Smooth muscle cell (in vitro differentiated cells): ENCODE measurements around the gene PFKFB3. TPM values are rescaled to one million over a fixed set of nuclear protein-coding genes. Genes with fewer than 3 reads are reported as not detected.
"Not testable (repeated sequence)": the region's sequence is repeated elsewhere in the genome, so short reads cannot be mapped to it uniquely, and the experiment has no call there.

Experiments
- DNase-seq: peaks from one replicate; lab custom pipeline; 2025; ENCODE audit not compliant: unreplicated experiment; lab: John Stamatoyannopoulos, UW
- H2AFZ ChIP-seq: fragments of 200-600 bp; sonication (generic); 2 replicates; pipeline ENCODE4 v1.6.0; 2016; ENCODE audit warnings: antibody characterized with exemption, low read depth, mild to moderate bottlenecking
- H3F3A ChIP-seq: fragments of 200-600 bp; sonication (generic); 2 replicates; pipeline ENCODE4 v1.6.0; 2017; ENCODE audit warnings: antibody characterized with exemption, low read depth
- H3K27ac ChIP-seq: fragments of 200-600 bp; sonication (generic); 2 replicates; pipeline ENCODE4 v1.5.1; 2016; ENCODE audit warnings: low read depth, mild to moderate bottlenecking
- H3K27me3 ChIP-seq: fragments of 200-600 bp; sonication (generic); 2 replicates; pipeline ENCODE4 v1.6.1; 2016; ENCODE audit warnings: low read depth, mild to moderate bottlenecking
- H3K36me3 ChIP-seq: fragments of 200-600 bp; sonication (generic); 2 replicates; pipeline ENCODE4 v1.5.1; 2016; ENCODE audit warnings: low read depth
- H3K4me1 ChIP-seq: fragments of 200-600 bp; sonication (generic); 2 replicates; pipeline ENCODE4 v1.5.1; 2016; ENCODE audit warnings: low read depth
- H3K4me2 ChIP-seq: fragments of 200-600 bp; sonication (generic); 2 replicates; pipeline ENCODE4 v1.6.0; 2016; ENCODE audit warnings: mild to moderate bottlenecking
- H3K4me3 ChIP-seq: fragments of 200-600 bp; sonication (generic); 2 replicates; pipeline ENCODE4 v1.5.1; 2016; ENCODE audit warnings: mild to moderate bottlenecking
- H3K79me2 ChIP-seq: fragments of 200-600 bp; sonication (generic); 2 replicates; pipeline ENCODE4 v1.6.0; 2016; ENCODE audit warnings: low read depth, mild to moderate bottlenecking
- H3K9ac ChIP-seq: fragments of 200-600 bp; sonication (generic); 2 replicates; pipeline ENCODE4 v1.6.0; 2016; ENCODE audit warnings: low read depth
- H3K9me3 ChIP-seq: fragments of 200-600 bp; sonication (generic); replicated peaks from 2 replicates; pipeline ENCODE4 v1.5.1; 2016; ENCODE audit warnings: low read depth
- H4K20me1 ChIP-seq: fragments of 200-600 bp; sonication (generic); 2 replicates; pipeline ENCODE4 v1.6.0; 2016; ENCODE audit warnings: low read depth
- WGBS: methylation state at CpG from one replicate; pipeline ENCODE4 v1.1.7; 2016; ENCODE audit warnings: low lambda C conversion rate; 5-methylcytosine and 5-hydroxymethylcytosine counted together
- polyA plus RNA-seq: library from polyadenylated mRNA; unstranded; fragments of >200 nt; fragmentation: Nextera tagmentation; extraction: Ambion mirVana; gene quantifications from 2 replicates; pipeline ENCODE4 v1.2.1, GENCODE V29; 2016
- total RNA-seq: library from RNA; depleted of rRNA; stranded (reverse); fragments of >200 nt; gene quantifications from 2 replicates; pipeline ENCODE4 v1.2.3, GENCODE V29; 2014
- TF ChIP-seq, protein P1 (sequence below): fragments of 200-600 bp; sonication (generic); IDR thresholded peaks from 2 replicates; pipeline ENCODE4 v1.5.1; 2017; ENCODE audit warnings: borderline replicate concordance, mild to moderate bottlenecking, antibody characterized with exemption; ENCODE audit not compliant: insufficient read depth, poor library complexity, severe bottlenecking

Gene PFKFB3
- total and polyA plus RNA-seq, 2 experiments from 2014 or later: 61.3 to 68.3 TPM

DNA sequence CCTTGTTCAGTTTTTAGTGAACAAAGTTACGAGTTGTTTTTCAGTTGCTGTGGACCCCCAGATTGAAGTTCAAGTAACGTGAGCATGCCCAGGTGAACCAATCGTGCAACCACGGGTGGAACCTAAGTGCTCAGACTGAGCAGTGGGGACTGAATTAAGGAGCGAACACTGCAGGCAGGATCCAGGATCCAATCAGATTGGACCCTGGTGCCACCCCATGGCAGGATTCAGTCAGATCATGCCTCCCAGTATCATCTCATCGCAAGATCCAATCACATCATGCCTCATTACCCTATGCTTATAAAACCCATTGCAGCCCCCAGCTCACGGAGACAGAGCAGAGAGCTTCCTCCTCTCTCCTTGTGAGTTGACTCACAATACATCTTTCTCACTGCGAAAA, 80.9 kb downstream of the PFKFB3 start:
- H3K4me2 ChIP-seq: no peak overlapping the region
- no peaks in the 10 kb centered on the region for H3K9me3 ChIP-seq
- TF ChIP-seq, protein P1, sequence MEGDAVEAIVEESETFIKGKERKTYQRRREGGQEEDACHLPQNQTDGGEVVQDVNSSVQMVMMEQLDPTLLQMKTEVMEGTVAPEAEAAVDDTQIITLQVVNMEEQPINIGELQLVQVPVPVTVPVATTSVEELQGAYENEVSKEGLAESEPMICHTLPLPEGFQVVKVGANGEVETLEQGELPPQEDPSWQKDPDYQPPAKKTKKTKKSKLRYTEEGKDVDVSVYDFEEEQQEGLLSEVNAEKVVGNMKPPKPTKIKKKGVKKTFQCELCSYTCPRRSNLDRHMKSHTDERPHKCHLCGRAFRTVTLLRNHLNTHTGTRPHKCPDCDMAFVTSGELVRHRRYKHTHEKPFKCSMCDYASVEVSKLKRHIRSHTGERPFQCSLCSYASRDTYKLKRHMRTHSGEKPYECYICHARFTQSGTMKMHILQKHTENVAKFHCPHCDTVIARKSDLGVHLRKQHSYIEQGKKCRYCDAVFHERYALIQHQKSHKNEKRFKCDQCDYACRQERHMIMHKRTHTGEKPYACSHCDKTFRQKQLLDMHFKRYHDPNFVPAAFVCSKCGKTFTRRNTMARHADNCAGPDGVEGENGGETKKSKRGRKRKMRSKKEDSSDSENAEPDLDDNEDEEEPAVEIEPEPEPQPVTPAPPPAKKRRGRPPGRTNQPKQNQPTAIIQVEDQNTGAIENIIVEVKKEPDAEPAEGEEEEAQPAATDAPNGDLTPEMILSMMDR: no peak
- no peaks in the 10 kb centered on the region for H3K27me3 ChIP-seq
- no peaks in the 10 kb centered on the region for H3K79me2 ChIP-seq
- WGBS: 98% methylated on average over 8 of the region's 8 CpGs
- no peak overlapping the region for H2AFZ ChIP-seq
- no peak overlapping the region for H3K27ac ChIP-seq
- H3K4me1 ChIP-seq: peaks cover 10% of the 10 kb centered on the region
- peaks cover 16% of the 10 kb centered on the region for H3F3A ChIP-seq
- DNase-seq: no peak
- H3K36me3 ChIP-seq: no peaks in the 10 kb centered on the region
- H3K9ac ChIP-seq: no peak overlapping the region
- no peak overlapping the region for H3K4me3 ChIP-seq
- peaks cover 6% of the 10 kb centered on the region for H4K20me1 ChIP-seq

DNA sequence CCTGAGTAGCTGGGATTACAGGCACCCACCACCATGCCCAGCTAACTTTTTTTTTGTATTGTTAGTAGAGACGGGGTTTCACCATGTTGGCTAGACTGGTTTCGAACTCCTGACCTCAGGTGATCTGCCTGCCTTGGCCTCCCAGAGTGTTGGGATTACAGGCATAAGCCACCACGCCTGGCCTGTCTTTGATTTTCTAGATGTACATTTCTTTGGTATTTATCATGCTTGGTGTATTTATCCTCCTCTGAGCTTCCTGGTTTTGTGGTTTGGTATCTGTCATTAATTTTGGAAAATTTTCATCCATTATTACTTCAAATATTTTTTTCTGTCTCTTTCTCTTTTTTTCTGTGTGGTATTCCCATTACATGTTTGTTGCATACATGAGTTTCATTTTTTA, 87.9 kb downstream of the PFKFB3 start:
- Histone ChIP-seq H3K27ac (peak overlapping the region; percentile 14), H4K20me1 (peaks cover 22% of the 10 kb centered on the region), H3K4me2 (peak overlapping the region; percentile 13), H3F3A (peaks cover 12% of the 10 kb centered on the region)
- WGBS: 66% methylated on average over 3 of the region's 3 CpGs
- H3K9me3 ChIP-seq, H3K4me3 ChIP-seq, H3K27me3 ChIP-seq, H3K36me3 ChIP-seq, H3K4me1 ChIP-seq, H2AFZ ChIP-seq, H3K9ac ChIP-seq, H3K79me2 ChIP-seq, DNase-seq: not testable (repeated sequence)

DNA sequence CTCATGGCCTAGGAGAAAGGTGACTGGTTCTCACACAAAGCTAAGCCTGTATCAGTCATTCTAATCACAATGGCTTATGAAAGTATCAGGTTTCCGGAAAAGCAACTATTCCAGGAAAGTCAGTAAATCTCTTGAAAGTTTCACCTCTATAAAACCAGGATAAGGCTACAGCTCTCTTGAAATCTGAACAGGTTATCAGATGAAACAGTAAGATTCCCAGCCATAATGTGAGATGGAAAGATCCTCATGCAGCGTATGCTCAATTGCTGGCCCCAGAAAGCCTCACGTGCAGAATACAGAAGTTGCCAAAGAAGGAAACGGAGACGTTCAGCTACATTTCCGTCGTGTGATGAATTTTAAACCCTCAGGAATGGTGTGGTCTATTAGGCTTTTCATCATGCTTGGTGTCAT, 90.0 kb downstream of the PFKFB3 start:
- no peaks in the 10 kb centered on the region for H3K27me3 ChIP-seq
- TF ChIP-seq, protein P1: no peak
- no peak overlapping the region for H2AFZ ChIP-seq
- no peaks in the 10 kb centered on the region for H3K4me1 ChIP-seq
- H4K20me1 ChIP-seq: peaks cover 31% of the 10 kb centered on the region
- H3K4me2 ChIP-seq: peak overlapping the region; percentile 44
- no peak overlapping the region for H3K4me3 ChIP-seq
- H3K79me2 ChIP-seq: no peaks in the 10 kb centered on the region
- H3K9me3 ChIP-seq: no peaks in the 10 kb centered on the region
- no peaks in the 10 kb centered on the region for H3K36me3 ChIP-seq
- no peak for DNase-seq
- H3F3A ChIP-seq: peaks cover 12% of the 10 kb centered on the region
- H3K27ac ChIP-seq: no peak overlapping the region
- no peak overlapping the region for H3K9ac ChIP-seq
- WGBS: 29% methylated on average over 7 of the region's 7 CpGs

DNA sequence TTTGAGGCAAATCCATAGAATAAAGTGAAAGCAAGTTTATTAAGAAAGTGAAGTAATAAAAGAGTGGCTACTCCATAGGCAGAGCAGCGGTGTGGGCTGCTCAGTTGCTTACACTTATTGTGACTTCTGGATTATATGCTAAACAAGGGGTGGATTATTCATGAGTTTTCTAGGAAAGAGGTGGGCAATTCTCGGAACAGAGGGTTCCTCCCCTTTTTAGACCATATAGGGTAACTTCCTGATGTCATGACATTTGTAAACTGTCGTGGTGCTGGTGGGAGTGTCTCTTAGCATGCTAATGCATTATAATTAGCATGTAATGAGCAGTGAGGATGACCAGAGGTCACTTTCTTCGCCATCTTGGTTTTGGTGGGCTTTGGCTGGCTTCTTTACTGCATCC, 93.7 kb downstream of the PFKFB3 start:
- not testable (repeated sequence) for H3K27me3 ChIP-seq, H2AFZ ChIP-seq, H3K79me2 ChIP-seq, H3K4me3 ChIP-seq, H3F3A ChIP-seq, H3K4me2 ChIP-seq, H3K9me3 ChIP-seq, H3K9ac ChIP-seq, H3K4me1 ChIP-seq, H3K36me3 ChIP-seq, DNase-seq
- H3K27ac ChIP-seq: peak overlapping the region; percentile 10
- 93% methylated on average over 4 of the region's 4 CpGs for WGBS
- peaks cover 27% of the 10 kb centered on the region for H4K20me1 ChIP-seq

- no peaks in the 10 kb centered on the region for H3K4me1 ChIP-seq
- H3K9me3 ChIP-seq: no peaks in the 10 kb centered on the region
- no peaks in the 10 kb centered on the region for H3K36me3 ChIP-seq
- H3K4me3 ChIP-seq: no peak overlapping the region
- TF ChIP-seq, protein P1: no peak
- H2AFZ ChIP-seq: no peak overlapping the region
- WGBS: 70% methylated on average over 3 of the region's 3 CpGs
- H4K20me1 ChIP-seq: peaks cover 26% of the 10 kb centered on the region
- DNase-seq: no peak
- H3K27ac ChIP-seq: peak overlapping the region; percentile 15
- no peaks in the 10 kb centered on the region for H3F3A ChIP-seq
- no peaks in the 10 kb centered on the region for H3K79me2 ChIP-seq
- no peak overlapping the region for H3K4me2 ChIP-seq
- H3K9ac ChIP-seq: no peak overlapping the region
- H3K27me3 ChIP-seq: no peaks in the 10 kb centered on the region
Observed at GRCh38 chr10:6296828-6297251, 94.1 kb downstream of the PFKFB3 start.
